Measurements from ENCODE around the gene MCTP1.
"Not testable (repeated sequence)": the region's sequence is repeated elsewhere in the genome, so short reads cannot be mapped to it uniquely, and the experiment has no call there.

MCTP1 gene

GRCh38 chr5:95178046-95178651, 106.7 kb downstream of the MCTP1 start:
- DNase-seq: no peak

- no peak for DNase-seq
These were observed 107.4 kb downstream of the MCTP1 start for GRCh38 chr5:95177456-95177855.

GRCh38 chr5:95175106-95175505, 109.8 kb downstream of the MCTP1 start:
- DNase-seq: no peak

- DNase-seq: no peak
These were observed 112.2 kb downstream of the MCTP1 start for GRCh38 chr5:95172659-95173058.

- no peak for DNase-seq
These were observed 120.0 kb downstream of the MCTP1 start for GRCh38 chr5:95164861-95165260.

GRCh38 chr5:95163079-95163478, 121.8 kb downstream of the MCTP1 start:
- DNase-seq: no peak

GRCh38 chr5:95162231-95162992, 122.5 kb downstream of the MCTP1 start:
- DNase-seq: no peak

- DNase-seq: no peak
These were observed 125.3 kb downstream of the MCTP1 start for GRCh38 chr5:95159603-95160002.

GRCh38 chr5:95155888-95156287, 129.0 kb downstream of the MCTP1 start:
- DNase-seq: no peak

- no peak for DNase-seq
These were observed 131.4 kb downstream of the MCTP1 start for GRCh38 chr5:95153511-95153910.

- no peak for DNase-seq
These were observed 132.4 kb downstream of the MCTP1 start for GRCh38 chr5:95152535-95152934.

- DNase-seq: no peak
These were observed 132.8 kb downstream of the MCTP1 start for GRCh38 chr5:95152131-95152530.

GRCh38 chr5:95151694-95152093, 133.2 kb downstream of the MCTP1 start:
- DNase-seq: no peak

GRCh38 chr5:95149387-95149786, 135.5 kb downstream of the MCTP1 start:
- no peak for DNase-seq

- no peak for DNase-seq
These were observed 136.4 kb downstream of the MCTP1 start for GRCh38 chr5:95148453-95148852.

GRCh38 chr5:95143858-95144257, 141.0 kb downstream of the MCTP1 start:
- not testable (repeated sequence) for DNase-seq

- DNase-seq: no peak
These were observed 142.7 kb downstream of the MCTP1 start for GRCh38 chr5:95142145-95142544.

- no peak for DNase-seq
These were observed 143.8 kb downstream of the MCTP1 start for GRCh38 chr5:95141141-95141540.

GRCh38 chr5:95134326-95134725, 150.6 kb downstream of the MCTP1 start:
- DNase-seq: no peak

- DNase-seq: no peak
These were observed 152.8 kb downstream of the MCTP1 start for GRCh38 chr5:95132096-95132495.

- no peak for DNase-seq
These were observed 154.0 kb downstream of the MCTP1 start for GRCh38 chr5:95130941-95131340.

GRCh38 chr5:95124731-95125130, 160.2 kb downstream of the MCTP1 start:
- DNase-seq: no peak

- no peak for DNase-seq
These were observed 160.8 kb downstream of the MCTP1 start for GRCh38 chr5:95124101-95124500.

GRCh38 chr5:95114902-95115301, 170.0 kb downstream of the MCTP1 start:
- DNase-seq: no peak

GRCh38 chr5:95114305-95114704, 170.6 kb downstream of the MCTP1 start:
- DNase-seq: no peak

Measured in effector CD4-positive, alpha-beta T cell (primary cell).